GM21390 (cell line): ENCODE results near the gene PBX1.

Experiments
- ATAC-seq: cut with Tn5 transposase; IDR thresholded peaks from one replicate; pipeline ENCODE4 v1.9.1; 2021; ENCODE audit not compliant: unreplicated experiment

PBX1 gene

DNA sequence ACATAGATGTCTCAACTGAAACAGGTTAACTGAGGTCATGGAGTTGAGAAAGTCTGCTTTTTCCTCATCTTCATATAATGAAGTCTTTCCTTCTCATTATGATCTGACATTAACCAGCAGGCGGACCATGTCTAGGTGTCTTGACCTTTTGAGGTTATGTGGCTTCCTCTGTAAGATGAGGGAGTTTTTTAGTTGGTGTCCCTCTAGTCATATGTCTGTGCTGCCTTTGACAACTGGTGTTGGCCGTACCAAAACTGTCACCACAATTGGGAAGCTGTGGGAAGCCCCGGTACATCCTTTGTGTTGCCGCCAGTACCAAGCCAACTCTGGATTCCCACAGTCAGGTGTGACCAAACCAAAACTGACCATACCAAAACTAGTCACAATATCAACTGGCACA is 105.1 kb downstream of the PBX1 start:
- no peak for ATAC-seq

DNA sequence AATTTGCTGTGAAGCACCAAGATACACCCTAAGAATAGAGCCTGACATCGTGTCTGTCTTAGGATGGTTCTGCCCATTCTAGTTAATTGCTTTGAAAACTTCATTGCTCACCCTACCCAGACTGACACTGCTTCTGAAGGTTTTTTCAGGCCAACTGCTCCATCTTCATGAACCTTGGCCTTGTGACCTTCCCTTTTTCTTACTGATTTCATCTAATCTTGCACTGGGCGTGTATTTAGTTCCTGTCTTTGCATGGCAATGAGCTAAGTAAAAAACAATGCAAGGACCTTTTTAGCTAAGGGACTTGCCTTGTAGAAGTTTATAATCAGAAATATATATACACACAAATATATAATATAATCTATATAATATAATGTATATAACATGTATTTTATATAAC is 108.0 kb downstream of the PBX1 start:
- no peak for ATAC-seq

DNA sequence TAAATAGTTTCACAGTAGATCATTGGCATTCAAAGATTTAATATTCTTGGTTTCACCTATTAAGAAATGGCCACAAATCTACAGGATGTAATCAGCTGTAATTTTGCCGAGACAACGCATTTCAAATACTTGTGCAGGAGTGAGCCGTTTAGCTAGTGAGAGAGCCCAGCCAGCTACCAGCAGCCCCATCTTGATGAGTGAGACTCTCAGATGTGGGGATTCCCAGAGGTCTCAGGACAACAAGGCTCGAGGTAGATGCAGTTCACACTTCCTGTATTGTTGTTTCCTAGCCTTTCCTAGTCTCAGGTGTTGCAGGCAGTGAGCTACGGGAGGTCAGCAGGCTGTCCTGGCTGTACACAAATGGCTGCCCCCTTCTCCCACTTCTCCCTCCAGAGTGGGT is 108.6 kb downstream of the PBX1 start:
- ATAC-seq, result no peak

DNA sequence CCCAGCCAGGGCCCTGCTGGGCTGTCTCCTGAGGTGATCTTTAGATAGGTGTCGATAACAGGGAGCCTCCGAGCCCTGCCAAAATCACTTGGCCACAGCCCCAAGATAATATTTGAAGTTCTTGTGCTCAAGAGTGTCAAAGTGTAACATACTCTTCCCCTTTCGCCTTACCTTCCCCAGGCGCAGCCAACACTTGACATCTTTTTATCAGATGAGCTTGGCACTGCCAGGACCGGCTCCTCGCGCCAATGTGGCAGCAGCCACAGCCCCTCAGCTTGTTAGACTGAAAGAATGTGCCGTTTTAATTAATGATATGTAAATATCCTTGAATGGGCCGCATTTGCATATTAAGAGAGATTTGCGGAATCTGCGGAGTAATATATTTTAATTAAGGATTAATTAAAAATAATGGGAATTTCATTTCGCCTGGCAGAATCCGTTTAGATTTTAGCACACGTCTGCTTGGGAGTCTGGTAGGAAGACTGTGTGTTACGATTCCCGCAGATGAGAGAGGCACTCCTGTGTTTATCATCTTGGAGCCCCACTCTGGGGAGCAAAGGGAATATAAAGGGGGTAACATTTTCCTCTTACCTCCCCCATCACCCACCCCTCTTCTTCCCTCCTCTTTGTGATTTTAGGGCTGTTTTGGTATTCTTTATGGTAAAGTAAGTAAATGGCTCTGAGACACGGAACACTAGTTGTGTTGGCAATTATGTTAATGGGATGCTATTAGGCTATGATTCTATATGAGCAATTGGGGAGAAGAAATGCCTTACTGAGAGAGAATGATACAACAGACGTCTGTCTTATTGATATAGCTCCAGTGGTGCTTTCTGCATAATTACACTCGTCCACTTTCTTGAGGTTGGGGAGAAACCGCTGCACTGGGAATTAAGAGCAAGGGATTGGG is 109.8 kb downstream of the PBX1 start:
- no peak for ATAC-seq

DNA sequence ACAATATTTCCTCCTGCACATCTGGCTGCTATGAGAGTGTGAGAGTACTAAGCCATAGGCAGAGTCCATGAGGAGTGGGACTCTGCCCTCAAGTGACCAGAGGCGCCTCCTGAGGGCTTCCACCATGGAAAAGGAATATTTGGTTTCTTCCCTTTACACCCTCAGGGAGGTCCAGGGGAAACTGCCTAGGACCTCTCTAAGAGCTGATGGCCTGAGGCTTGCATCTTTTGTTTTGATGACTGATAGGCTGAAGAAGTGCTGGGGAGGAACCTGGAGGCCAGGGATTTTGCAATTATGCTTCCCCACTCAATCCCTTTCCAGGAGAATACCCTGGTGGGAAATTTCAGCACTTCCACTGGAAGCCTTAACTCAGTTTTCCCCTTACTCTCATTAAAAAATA is 111.0 kb downstream of the PBX1 start:
- ATAC-seq, result no peak

DNA sequence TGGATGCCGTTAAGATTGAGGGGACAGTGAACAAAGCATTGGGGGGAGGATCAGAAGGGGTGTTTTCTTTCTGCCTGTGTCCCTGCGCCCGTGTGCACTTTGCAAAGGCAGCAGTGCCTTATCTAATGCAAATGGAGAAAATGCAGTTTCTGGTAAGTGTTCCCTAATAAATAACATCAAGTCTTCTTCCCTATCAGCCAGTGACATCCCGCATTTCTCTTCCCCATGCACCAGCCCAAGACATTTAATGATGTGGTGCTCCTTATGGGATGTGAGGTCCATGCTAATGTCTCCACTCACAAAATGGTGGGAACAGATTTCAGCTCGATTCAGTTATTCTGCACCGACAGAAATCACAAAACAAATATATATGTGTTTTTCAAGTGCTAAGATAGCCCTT is 111.8 kb downstream of the PBX1 start:
- ATAC-seq, result no peak

DNA sequence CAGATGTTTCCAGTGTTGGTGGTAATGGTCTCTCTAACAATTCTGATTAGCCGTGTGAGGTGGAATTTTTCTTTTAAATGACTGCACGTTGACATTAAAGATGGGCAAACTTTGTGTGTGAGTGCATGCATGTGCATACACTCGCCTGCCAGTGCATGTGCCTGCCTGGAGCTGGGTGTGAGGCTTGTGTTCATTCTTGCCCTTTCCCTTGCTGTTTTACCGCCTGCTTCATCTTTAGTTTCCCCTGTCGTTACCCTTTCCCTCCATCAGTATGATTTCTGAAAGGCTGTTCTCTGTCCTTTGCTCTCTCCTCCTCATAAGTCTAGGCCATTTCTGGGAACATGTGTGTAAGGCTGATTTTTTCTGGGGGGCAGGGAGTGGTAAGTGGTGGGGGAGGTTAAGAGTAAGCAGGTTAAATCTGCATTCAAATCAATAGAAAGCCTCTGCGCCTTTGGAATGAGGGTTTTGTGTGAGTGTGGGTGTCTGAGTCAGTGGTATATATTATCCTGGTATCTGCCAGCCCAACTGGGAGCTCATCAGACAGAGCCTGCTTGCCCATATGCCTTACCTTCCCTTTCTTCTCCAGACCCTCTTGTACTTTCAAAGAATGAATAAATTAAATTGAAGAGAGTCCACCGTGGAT is 112.5 kb downstream of the PBX1 start:
- ATAC-seq, result no peak

DNA sequence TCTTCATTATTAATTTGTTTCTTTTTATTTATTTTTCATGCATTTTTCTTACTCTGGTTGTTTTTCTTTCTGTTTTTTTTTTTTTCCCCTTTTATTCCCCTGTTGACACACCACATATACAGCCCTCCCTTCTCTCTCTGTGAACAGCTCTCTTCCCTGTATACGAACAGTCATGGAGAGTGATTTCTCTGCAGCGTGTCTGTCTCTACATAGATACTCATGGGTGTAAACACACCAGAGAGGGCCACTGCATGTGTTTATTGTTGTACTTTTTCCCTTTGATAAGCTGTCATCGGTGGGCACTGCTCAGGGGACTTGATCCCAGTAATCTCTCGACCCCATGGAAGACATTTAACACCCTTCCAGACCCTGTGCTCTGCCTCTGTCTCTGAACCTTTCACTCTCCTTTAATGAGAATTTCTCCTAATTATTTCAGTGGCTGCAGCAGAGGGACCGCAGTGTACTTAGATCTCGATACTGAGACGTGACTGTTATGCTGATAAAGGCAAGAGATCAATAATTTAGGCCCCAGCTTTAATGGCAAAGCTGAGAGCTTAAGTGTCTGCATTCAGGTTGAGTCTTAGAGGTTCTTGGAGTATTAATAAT is 113.1 kb downstream of the PBX1 start:
- ATAC-seq, result no peak

DNA sequence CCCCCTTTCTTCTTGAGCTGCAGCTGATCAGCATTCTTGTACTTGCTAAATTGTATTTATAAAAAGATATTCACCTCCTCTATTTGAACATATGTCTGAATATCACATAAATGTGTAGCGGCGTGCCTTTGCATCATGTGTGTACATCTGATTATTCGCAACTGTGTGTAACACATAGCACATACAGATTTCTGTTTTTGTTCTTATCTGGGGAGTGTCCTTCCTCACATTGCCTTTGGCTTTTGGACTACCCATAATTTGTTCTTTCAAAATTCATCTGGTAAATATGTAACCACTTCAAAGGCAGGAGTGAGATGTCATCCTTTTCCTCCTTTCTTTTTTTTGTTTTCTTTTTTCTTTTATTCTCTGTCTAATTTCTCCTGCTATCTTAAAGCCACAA is 113.6 kb downstream of the PBX1 start:
- no peak for ATAC-seq

DNA sequence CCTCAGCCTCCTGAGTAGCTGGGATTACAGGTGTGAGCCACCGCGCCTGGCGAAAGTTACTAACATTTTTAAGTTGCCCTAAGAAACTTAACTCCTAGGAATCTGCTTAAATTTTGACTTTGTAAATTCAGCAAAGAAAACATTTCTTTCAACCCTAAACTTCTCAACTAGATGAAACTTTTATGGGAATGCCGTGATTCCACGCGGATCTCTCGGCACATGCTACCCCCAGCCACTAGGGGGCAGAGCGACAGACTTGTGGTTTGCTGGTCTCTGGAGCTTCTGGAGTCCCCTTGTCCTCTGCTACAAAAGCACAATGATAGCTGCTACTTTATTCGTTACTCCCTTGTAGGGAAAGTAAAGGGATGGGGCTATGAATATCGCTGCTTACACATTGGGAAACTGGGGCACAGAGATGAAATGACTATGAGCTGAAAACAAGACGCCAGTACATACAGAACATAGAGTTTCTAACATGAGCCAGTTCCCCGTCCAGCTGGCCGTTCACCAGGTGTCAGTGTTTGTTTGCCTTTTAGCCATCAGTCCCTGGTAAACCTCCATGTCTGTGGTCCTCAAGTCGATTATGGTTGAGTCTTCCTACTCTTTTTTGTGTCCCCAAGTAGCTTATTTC is 114.7 kb downstream of the PBX1 start:
- ATAC-seq, result no peak

DNA sequence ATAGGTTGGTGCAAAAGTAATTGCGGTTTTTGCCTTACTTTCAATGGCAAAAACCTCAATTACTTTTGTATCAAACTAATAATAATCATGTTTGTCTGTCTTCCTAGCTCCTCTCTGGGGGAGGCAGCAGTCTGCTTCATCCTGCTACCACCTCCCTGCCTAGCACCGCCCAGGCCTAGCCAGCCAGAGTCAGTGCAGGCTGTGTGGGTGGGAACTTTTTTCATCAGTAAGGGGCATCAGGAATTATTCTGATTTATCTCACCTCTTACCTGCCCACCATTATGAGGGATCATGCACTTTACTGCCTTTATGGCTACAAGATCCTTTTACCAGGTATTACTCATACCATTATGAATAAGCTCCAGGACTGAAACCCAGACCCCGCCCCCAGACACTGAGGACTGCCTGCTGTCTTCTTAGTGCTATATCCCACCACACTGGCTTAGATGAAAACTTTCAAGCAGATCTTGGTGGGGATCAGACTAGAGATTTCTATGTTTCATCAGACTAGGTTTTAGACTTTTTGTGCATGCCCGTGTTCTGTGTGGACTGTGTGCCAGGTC is 116.4 kb downstream of the PBX1 start:
- ATAC-seq, result no peak

DNA sequence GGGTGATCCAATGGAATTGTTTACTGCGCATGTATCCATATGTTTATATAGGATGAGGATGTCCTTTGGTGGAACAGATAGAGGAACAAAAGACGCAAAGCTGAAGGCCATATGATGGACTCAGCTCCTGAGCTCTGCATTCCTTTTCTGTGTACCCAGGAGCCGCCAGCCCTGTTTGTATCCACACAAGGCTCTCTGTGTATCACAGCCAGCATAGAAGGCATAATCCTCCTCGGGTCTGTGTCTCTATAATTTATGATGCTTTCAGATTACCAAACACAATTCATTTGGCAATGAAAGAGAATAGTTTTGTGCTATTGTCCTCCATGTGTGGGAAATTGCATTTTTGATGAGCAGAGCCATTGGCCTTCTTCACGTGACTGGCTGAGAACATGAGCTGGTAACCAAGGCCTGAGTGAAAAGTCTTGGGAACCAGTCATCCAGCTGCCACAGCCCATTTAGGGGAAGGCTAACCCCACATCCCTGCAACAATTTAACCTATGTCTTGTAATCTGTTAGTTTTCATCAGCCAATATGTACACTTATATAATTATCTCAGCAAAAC is 119.2 kb downstream of the PBX1 start:
- ATAC-seq, result no peak

DNA sequence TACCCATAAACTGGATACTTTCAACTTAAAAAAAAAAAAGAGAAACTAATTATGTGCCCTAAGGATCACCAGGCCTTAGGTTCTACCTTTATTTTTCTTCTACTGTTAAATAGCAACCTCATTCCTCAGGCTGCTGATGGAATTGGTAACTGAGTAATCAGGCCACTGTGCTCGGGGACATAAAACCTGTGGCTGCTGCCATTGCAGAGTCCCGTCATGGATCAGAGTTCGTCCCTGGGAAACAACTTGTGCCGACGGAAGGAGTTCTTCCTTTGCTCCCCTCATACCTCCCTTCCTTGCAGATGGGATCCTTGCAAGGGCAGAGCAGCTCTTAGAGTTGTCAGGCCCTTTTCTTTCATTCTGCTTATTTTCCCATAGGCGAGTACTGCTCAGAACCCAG is 123.6 kb downstream of the PBX1 start:
- no peak for ATAC-seq

DNA sequence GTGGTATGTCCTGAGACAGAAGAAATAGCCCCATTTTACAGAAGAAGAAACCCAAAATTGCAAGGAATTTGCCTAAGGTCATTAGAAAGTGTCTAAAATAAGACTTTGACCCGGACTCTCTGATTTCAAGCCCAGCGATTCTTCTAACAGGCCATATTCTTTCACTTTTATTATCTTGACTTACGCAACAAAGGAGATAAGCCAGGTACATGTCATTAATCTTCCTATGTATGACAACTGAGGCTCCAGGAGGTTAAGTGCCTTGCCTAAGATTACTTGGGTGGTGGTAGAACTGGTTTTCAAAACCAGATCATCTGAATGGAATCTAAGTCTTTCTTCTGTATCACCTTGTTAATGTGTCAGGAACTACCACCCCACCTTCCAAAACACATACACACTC is 124.3 kb downstream of the PBX1 start:
- no peak for ATAC-seq

DNA sequence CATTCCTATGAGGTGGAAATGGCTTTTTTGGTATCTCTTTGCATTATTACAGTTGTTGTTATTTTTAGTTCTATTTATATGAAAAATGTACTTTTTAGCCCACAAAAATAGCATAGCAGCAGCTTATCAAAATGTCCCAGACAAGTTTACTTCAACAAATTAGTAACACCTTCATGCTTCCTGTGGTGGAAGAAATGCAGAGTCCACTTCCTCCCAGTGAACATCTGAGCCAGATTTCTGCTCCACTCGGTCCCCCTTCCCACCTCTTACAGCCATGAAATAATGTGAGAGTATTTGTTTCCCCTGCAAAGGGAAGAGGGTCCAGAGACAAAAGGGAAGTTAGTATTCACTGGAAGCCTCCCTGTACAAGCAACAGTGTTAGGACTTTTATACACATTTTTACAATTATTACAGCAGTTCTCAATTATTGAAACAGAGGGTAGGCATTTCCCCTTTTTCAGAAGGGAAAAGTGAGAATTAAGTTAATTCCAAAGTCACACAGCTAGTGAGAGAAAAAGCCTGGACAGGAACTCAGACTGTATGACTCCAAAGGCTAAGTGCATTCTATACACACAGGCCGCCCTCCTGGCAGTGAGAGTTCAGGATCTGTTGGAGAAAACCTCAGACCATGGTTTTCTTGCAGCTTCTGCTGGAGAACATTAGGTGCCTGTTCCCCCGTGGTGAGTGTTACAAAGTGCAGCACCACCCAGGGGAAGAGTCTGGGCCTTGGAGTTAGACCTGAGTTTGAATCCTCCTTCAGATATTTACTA is 126.5 kb downstream of the PBX1 start:
- no peak for ATAC-seq

DNA sequence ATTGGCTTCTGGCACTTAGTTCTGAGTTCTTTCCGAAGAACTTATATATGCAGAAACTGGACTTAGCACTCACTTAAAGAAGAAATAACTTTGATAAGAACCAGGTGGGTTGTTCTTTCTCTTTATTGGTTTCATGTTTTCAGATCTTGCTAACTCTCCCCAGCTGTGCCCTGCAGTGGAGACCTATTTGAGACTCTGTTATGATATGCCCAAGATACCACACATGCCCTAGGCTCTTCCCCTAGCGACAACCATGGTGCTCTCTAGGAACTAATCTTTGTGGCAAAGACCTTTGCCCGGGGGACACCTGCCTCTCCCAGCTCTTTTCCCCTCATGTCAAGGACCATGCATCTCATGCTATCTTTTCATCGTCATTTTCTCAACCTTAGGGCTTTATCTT is 128.8 kb downstream of the PBX1 start:
- no peak for ATAC-seq

DNA sequence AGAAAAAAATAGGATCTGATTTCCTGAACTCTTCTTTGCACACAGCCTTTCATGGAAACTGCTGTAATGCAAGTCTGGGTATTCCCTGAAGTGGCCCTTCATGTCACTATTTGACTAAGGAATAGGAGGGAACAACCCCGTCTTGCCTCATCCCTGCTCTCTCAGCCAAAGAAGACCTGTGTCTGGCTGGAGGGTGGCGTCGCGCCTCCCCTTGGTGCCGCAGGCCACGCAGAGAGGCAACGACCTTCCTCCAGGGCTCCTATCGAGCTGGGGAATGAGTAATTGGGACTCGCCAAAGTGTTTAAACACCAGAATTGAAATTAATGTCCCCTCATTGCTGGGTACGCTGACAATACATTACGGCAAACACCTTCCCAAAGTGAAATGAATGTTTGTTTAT is 129.8 kb downstream of the PBX1 start:
- ATAC-seq, result no peak

DNA sequence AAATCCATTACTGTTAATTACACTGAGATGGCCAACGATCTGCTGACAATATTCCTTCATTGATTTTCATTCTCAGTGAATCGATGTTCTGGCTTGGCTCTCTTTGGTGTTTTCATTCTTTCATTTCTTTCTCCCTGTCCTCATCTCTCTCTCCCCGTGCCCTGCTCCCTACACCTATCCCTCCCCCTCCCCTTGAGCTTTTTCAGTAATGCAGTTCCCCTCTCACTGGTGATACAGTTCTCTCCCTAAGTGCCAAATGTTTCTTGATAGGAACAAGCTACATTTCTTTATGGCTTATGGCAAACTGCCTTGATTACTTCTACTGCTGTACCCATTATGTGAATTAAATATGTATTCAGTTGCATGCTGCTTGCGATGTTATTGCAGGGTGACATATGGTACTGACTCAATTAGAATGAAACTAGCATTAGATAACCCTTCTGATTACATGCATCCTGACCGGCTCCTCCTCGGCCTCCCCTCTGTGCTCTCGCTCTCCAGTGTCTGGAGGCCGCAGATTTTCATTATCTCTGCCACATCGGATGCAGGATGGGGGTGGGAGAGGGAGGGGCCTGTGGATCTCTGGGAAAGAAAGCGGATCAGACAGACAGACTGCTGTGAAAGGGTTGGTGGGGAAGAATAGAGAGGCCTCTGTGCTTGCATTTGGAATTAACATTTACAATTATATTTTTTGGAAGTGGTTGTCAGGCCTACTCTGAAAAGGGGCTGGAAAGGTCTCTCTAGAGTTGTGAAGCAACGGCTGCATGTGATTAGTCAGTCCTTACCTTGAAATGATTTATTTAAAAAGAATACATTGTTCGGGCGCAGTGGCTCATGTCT is 130.9 kb downstream of the PBX1 start:
- no peak for ATAC-seq

DNA sequence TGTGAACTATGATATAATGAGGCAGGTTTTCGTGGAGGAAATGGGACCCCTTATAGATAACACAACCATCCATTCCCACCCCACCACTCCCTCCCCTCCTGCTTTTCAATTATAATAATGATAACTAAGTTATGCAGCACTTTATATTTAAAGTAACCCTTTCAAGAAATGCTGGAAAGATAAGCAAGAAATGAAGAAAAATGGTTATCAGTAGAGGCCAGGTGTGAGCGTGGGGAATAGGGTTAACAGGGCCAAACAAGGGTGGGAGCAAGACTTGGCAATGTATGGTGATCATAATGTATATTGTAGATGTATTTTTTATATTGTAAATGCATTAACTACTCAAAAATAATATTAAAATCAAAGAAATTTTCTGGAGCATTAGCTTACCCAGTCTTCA is 133.4 kb downstream of the PBX1 start:
- ATAC-seq, result no peak
